HG03025 (cell line): ENCODE results near the gene ZNF534.
"Not testable (repeated sequence)": the region's sequence is repeated elsewhere in the genome, so short reads cannot be mapped to it uniquely, and the experiment has no call there.

ENCODE experiments used
- ATAC-seq: cut with Tn5 transposase; IDR thresholded peaks from one replicate; pipeline ENCODE4 v1.9.1; 2021; ENCODE audit warnings: mild to moderate bottlenecking, moderate library complexity; ENCODE audit not compliant: unreplicated experiment, low FRiP score

The ZNF534 gene

GRCh38 chr19:52428937-52429336, at the start of gene ZNF534:
TSS of gene ZNF534 (plus strand) at chr19:52429148. CDS start at chr19:52431475, 2,327 bp downstream.
- no peak for ATAC-seq

GRCh38 chr19:52391135-52391534, 37.8 kb upstream of the ZNF534 start:
- ATAC-seq: no peak

- ATAC-seq: peak; percentile 57
Measured at GRCh38 chr19:52397310-52398080, 31.5 kb upstream of the ZNF534 start, which contains the start of gene ZNF528. TSS of gene ZNF528 (plus strand) at chr19:52397849. CDS start at chr19:52402014, 4,165 bp downstream.

- ATAC-seq: no peak
Measured at GRCh38 chr19:52398081-52398441, 30.9 kb upstream of the ZNF534 start.

- no peak for ATAC-seq
Measured at GRCh38 chr19:52410276-52410675, 18.7 kb upstream of the ZNF534 start.

GRCh38 chr19:52415711-52416110, 13.2 kb upstream of the ZNF534 start:
- ATAC-seq: no peak

GRCh38 chr19:52442179-52442578, 13.2 kb downstream of the ZNF534 start:
- no peak for ATAC-seq

GRCh38 chr19:52444506-52444905, 15.6 kb downstream of the ZNF534 start:
- no peak for ATAC-seq

GRCh38 chr19:52451241-52451640, 22.3 kb downstream of the ZNF534 start:
- no peak for ATAC-seq

- no peak for ATAC-seq
Measured at GRCh38 chr19:52453324-52454094, 24.6 kb downstream of the ZNF534 start, which contains the start of gene ZNF578. TSS of gene ZNF578 (plus strand) at chr19:52453553. CDS start at chr19:52501846, 48,293 bp downstream.

GRCh38 chr19:52464798-52465470, 36.0 kb downstream of the ZNF534 start:
- no peak for ATAC-seq

GRCh38 chr19:52473655-52474350, 44.9 kb downstream of the ZNF534 start:
- ATAC-seq: no peak

- no peak for ATAC-seq
Measured at GRCh38 chr19:52474351-52475127, 45.6 kb downstream of the ZNF534 start.

- not testable (repeated sequence) for ATAC-seq
Measured at GRCh38 chr19:52484111-52484743, 55.3 kb downstream of the ZNF534 start.

- not testable (repeated sequence) for ATAC-seq
Measured at GRCh38 chr19:52485064-52485463, 56.1 kb downstream of the ZNF534 start.

GRCh38 chr19:52485561-52486240, 56.8 kb downstream of the ZNF534 start:
- not testable (repeated sequence) for ATAC-seq

GRCh38 chr19:52492201-52492993, 63.4 kb downstream of the ZNF534 start:
- no peak for ATAC-seq

- ATAC-seq: no peak
Measured at GRCh38 chr19:52492994-52493470, 64.1 kb downstream of the ZNF534 start.
